Measurements from ENCODE around the gene RUBCN. TPM values are rescaled to one million over a fixed set of nuclear protein-coding genes. Genes with fewer than 3 reads are reported as not detected.

RUBCN gene
- total RNA-seq, 1 donor from 2014 or later = 217 TPM

DNA sequence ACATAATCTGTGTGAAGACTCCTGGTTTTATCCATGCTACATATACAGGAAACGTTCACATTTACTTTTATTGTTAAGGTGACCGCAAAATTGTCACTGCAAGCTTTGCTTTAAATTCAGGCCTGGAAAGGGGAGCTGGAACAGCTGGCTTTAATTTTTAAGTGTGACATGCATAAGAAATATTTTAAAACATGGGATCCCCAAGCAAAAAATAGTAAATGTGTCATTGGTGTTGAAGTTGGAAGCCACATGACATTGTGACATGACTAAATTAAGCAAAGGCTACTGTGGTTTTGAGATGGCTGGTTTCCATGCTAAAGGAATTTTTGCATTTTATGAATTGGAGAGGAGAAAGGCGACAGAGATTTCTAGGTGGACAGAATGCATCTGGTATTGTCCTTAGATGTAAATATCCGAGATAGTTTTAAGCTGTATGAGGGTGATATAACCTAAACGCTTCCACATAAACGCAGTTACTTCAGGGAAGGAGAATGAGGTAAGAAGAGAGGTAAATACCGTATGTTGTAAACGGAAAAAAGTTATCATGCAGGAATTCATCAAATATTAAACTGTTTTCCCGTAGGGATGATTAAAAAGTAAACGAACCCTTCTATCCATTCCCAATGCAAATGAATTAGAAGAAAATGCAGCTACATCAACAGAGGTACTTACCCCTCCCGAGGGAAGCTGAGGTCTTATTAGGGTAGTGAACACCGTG lies 12.1 kb upstream of the RUBCN start:
- TF ChIP-seq, protein P1, sequence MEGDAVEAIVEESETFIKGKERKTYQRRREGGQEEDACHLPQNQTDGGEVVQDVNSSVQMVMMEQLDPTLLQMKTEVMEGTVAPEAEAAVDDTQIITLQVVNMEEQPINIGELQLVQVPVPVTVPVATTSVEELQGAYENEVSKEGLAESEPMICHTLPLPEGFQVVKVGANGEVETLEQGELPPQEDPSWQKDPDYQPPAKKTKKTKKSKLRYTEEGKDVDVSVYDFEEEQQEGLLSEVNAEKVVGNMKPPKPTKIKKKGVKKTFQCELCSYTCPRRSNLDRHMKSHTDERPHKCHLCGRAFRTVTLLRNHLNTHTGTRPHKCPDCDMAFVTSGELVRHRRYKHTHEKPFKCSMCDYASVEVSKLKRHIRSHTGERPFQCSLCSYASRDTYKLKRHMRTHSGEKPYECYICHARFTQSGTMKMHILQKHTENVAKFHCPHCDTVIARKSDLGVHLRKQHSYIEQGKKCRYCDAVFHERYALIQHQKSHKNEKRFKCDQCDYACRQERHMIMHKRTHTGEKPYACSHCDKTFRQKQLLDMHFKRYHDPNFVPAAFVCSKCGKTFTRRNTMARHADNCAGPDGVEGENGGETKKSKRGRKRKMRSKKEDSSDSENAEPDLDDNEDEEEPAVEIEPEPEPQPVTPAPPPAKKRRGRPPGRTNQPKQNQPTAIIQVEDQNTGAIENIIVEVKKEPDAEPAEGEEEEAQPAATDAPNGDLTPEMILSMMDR (IDR thresholded peaks at IDR 0.05) = no peak
- Mint-ChIP-seq H3K36me3 (ENCODE audit: low read depth) (peaks cover 13% of the 10 kb centered on the region), H3K9me3 (no peaks in the 10 kb centered on the region), H3K4me3 (peak overlapping the region; percentile 97), H3K27me3 (no peaks in the 10 kb centered on the region), H3K4me1 (peaks cover 34% of the 10 kb centered on the region), H3K27ac (peak overlapping the region; percentile 94)
- ChIA-PET POLR2A (interaction anchor here (0.5 to 3.9 kb wide), 13 partner anchors 11 to 75 kb away, joined by 3 to 61 read pairs (median 3); partner anchors contain the start of genes LRCH3 and RUBCN), CTCF (interaction anchor here (0.7 to 1.6 kb wide), 12 partner anchors 8 to 79 kb away, joined by 3 to 5 read pairs (median 3); partner anchors contain the start of gene RUBCN)
- ATAC-seq (ENCODE audit: low read depth) = no peak
- intact Hi-C loops (cut with micrococcal nuclease) = loop anchor here (1.0 kb wide), 5 partner anchors 12 to 149 kb away; partner anchors contain the start of gene RUBCN
- DNase-seq = no peak

DNA sequence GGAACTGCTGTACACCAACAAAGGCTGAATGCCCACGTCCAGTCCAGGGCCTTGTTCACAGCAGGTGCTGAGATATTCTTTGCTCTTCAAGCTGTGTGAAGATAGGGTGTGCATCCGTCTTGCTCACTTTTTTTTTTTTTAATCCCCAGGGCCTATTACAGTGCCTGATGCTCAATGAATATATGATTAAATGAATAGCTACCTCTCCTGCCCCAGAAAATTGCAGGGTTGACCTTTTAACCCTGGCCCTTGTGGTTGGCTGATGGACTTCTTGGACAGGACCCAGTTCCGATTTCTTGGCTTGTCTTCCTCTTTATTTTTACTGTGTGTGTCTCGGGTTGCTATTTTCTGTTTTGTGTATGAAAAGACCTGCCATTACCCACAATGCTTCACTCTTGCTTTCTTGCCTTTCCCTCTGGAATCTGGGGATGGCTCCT lies 10.1 kb upstream of the RUBCN start:
- ATAC-seq (ENCODE audit: low read depth) (no peak), DNase-seq (no peak)
- no peak overlapping the region for H3K4me3 Mint-ChIP-seq
- intact Hi-C loops (cut with micrococcal nuclease) = no loop called here
- peaks cover 22% of the 10 kb centered on the region for H3K4me1 Mint-ChIP-seq
- H3K27ac Mint-ChIP-seq = no peak overlapping the region
- ChIA-PET CTCF (interaction anchor here (1.1 kb wide), 1 partner anchor 33 kb away, joined by 3 read pairs; no protein-coding TSS in a partner anchor), POLR2A (interaction anchor here (0.7 to 1.8 kb wide), 5 partner anchors 9 to 71 kb away, joined by 3 to 12 read pairs (median 4); no protein-coding TSS in a partner anchor)
- H3K36me3 Mint-ChIP-seq (ENCODE audit: low read depth) = peaks cover 13% of the 10 kb centered on the region
- no peaks in the 10 kb centered on the region for H3K9me3 Mint-ChIP-seq
- TF ChIP-seq, protein P1 (IDR thresholded peaks at IDR 0.05) = no peak
- H3K27me3 Mint-ChIP-seq = no peaks in the 10 kb centered on the region

DNA sequence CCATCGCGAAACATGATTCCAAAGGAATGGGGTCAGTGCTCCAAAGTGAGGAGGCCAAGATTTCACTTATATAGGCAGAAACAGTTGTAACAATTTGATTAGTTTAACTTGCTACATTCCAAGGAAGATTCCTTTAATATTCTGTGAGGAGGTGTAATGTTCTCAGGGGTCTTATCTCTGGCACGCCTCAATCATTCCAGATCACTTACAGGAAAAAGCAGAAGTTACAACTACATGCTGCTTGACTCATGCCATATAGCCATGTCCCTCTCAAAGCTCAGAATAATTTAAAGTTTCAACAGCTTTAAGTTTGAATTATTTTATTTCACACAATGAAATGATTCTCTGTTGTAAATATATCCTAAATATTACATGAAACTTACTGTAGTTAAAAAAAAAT lies 9.5 kb upstream of the RUBCN start:
- Mint-ChIP-seq H3K27ac (no peak overlapping the region), H3K36me3 (ENCODE audit: low read depth) (peaks cover 13% of the 10 kb centered on the region), H3K27me3 (no peaks in the 10 kb centered on the region), H3K9me3 (no peaks in the 10 kb centered on the region), H3K4me3 (no peak overlapping the region), H3K4me1 (peaks cover 18% of the 10 kb centered on the region)
- TF ChIP-seq, protein P1 (IDR thresholded peaks at IDR 0.05) = no peak
- intact Hi-C loops (cut with micrococcal nuclease) = no loop called here
- POLR2A ChIA-PET = interaction anchor here (0.7 to 1.8 kb wide), 5 partner anchors 9 to 70 kb away, joined by 3 to 12 read pairs (median 4); no protein-coding TSS in a partner anchor
- DNase-seq (no peak), ATAC-seq (ENCODE audit: low read depth) (no peak)
- CTCF ChIA-PET = interaction anchor here (1.1 kb wide), 1 partner anchor 32 kb away, joined by 3 read pairs; no protein-coding TSS in a partner anchor

DNA sequence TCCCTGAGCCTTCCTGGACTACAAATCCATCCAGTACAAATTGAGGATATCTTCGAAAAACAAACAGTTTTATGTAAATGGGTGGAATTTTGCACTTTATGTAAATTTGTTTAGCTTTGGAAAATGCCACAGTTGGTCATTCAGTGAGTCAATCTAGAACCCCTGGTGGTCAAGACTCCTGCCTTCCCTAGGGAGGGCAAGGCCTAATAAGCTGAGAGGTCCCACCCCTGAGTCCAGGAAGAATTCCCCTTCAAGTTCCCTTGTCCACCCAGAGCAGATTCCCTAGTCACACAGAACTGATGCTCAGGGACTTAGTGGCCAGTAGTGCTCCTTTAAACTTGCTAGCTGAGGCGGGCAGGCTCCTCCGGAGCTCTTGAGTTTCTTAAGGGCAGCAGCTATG lies 6.1 kb upstream of the RUBCN start:
- no peaks in the 10 kb centered on the region for H3K9me3 Mint-ChIP-seq
- H3K36me3 Mint-ChIP-seq (ENCODE audit: low read depth) = no peaks in the 10 kb centered on the region
- ChIA-PET CTCF (no interaction called here), POLR2A (interaction anchor here (0.7 to 1.3 kb wide), 3 partner anchors 9 to 1279 kb away, joined by 3 read pairs; no protein-coding TSS in a partner anchor)
- peaks cover 8% of the 10 kb centered on the region for H3K4me1 Mint-ChIP-seq
- ATAC-seq (ENCODE audit: low read depth) (no peak), DNase-seq (no peak)
- H3K4me3 Mint-ChIP-seq = no peak overlapping the region
- H3K27ac Mint-ChIP-seq = no peak overlapping the region
- H3K27me3 Mint-ChIP-seq = no peaks in the 10 kb centered on the region
- intact Hi-C loops (cut with micrococcal nuclease) = no loop called here
- TF ChIP-seq, protein P1 (IDR thresholded peaks at IDR 0.05) = no peak

Data from activated B cell treated with CpG ODN at 0.5 μM for 24 hours (primary cell).